B cell (primary cell): ENCODE data around the gene CRELD2. TPM values are rescaled to one million over a fixed set of nuclear protein-coding genes. Genes with fewer than 3 reads are reported as not detected.

ENCODE experiments used
- ATAC-seq: fragments of 200-7000 bp; cut with Tn5 transposase; one replicate; pipeline ENCODE4 v1.10.0; 2021; ENCODE audit warnings: low read depth, mild to moderate bottlenecking, moderate number of reproducible peaks, moderate library complexity
- CTCF ChIA-PET: fragments of 350-600 bp; sonication (Branson Sonifier 250); formaldehyde crosslinking; loops from one replicate; lab custom pipeline; 2021; ENCODE audit warnings: antibody characterized with exemption, inconsistent platforms; lab: Charles Lee
- POLR2A ChIA-PET: fragments of 350-600 bp; sonication (Branson Sonifier 250); formaldehyde crosslinking; loops from one replicate; lab custom pipeline; 2021; ENCODE audit warnings: antibody characterized with exemption; lab: Charles Lee
- DNase-seq: peaks from one replicate; pipeline ENCODE4 v3.0.0; 2013
- H2AFZ ChIP-seq: 2 replicates; pipeline ENCODE4 v1.6.1; 2012; ENCODE audit warnings: mild to moderate bottlenecking, low read depth, low read length; ENCODE audit not compliant: insufficient read depth, poor library complexity, severe bottlenecking
- H3K27ac ChIP-seq, 2 donors: 1 replicate in 1 of 2; 2 replicates in 1 of 2; pipeline ENCODE4 v1.5.1; 2012 to 2013; ENCODE audit warnings: low read length in 2 of 2, mild to moderate bottlenecking in 2 of 2, moderate library complexity in 1 of 2
- H3K27me3 ChIP-seq, 4 experiments: fragments of 200-600 bp in 1 of 4; sonication (generic) in 1 of 4; replicated peaks in 1 of 4; 1 replicate in 2 of 4; 2 replicates in 2 of 4; pipeline versions ENCODE4 v1.6.1 to v1.7.0; 2013 to 2016; ENCODE audit warnings: low read length in 3 of 4, mild to moderate bottlenecking in 2 of 4, mixed read lengths in 1 of 4, moderate library complexity in 1 of 4; ENCODE audit not compliant: insufficient read depth in 4 of 4, control insufficient read depth in 3 of 4; ENCODE audit errors: control extremely low read depth in 1 of 4
- H3K36me3 ChIP-seq, 2 experiments: replicated peaks in 1 of 2; 1 replicate in 1 of 2; 2 replicates in 1 of 2; pipeline versions ENCODE4 v1.6.1 to v1.7.1; 2013; ENCODE audit warnings: low read length in 1 of 2; ENCODE audit not compliant: insufficient read depth in 2 of 2, control insufficient read depth in 1 of 2; ENCODE audit errors: control extremely low read depth in 1 of 2, extremely low read depth in 1 of 2
- H3K4me1 ChIP-seq, 2 donors: fragments of 200-600 bp in 1 of 2; sonication (generic) in 1 of 2; 1 replicate in 1 of 2; 2 replicates in 1 of 2; pipeline versions ENCODE4 v1.5.1 to v1.6.1; 2013 to 2017; ENCODE audit warnings: low read length in 2 of 2; ENCODE audit not compliant: control insufficient read depth in 2 of 2, insufficient read depth in 2 of 2
- H3K4me2 ChIP-seq: replicated peaks from 2 replicates; pipeline ENCODE3; 2012; ENCODE audit warnings: mild to moderate bottlenecking, low read depth, low read length; ENCODE audit not compliant: poor library complexity, severe bottlenecking
- H3K4me3 ChIP-seq, 5 experiments: fragments of 200-600 bp in 1 of 5; sonication (generic) in 1 of 5; 1 replicate in 3 of 5; 2 replicates in 2 of 5; pipeline versions ENCODE4 v1.5.1 to v1.7.0; 2011 to 2016; ENCODE audit warnings: low read length in 4 of 5, mild to moderate bottlenecking in 4 of 5, low read depth in 2 of 5, control low read depth in 1 of 5, moderate library complexity in 1 of 5; ENCODE audit not compliant: insufficient read depth in 1 of 5; ENCODE audit errors: control extremely low read depth in 1 of 5, extremely low read depth in 1 of 5
- H3K79me2 ChIP-seq: fragments of 200-600 bp; sonication (generic); one replicate; pipeline ENCODE4 v1.6.0; 2016; ENCODE audit warnings: low read length; ENCODE audit not compliant: control insufficient read depth, insufficient read depth
- H3K9ac ChIP-seq: fragments of 200-600 bp; sonication (generic); 2 replicates; pipeline ENCODE4 v1.6.1; 2017; ENCODE audit warnings: mild to moderate bottlenecking, low read length, moderate library complexity
- H3K9me3 ChIP-seq, 3 donors: one replicate each; pipeline versions ENCODE4 v1.6.1 to v1.7.1; 2013; ENCODE audit warnings: low read length in 2 of 3; ENCODE audit not compliant: control insufficient read depth in 2 of 3, insufficient read depth in 1 of 3; ENCODE audit errors: control extremely low read depth in 1 of 3
- H4K20me1 ChIP-seq: 2 replicates; pipeline ENCODE4 v1.6.0; 2012; ENCODE audit warnings: mild to moderate bottlenecking, low read length; ENCODE audit not compliant: insufficient read depth, control insufficient read depth, poor library complexity, severe bottlenecking
- H3K27ac Mint-ChIP-seq: one replicate; pipeline ENCODE4 v1.8.0; 2021; ENCODE audit warnings: mixed read lengths
- H3K27me3 Mint-ChIP-seq: one replicate; pipeline ENCODE4 v1.8.0; 2021; ENCODE audit warnings: mixed read lengths
- H3K4me1 Mint-ChIP-seq: one replicate; pipeline ENCODE4 v1.8.0; 2021; ENCODE audit warnings: mixed read lengths
- H3K4me3 Mint-ChIP-seq: one replicate; pipeline ENCODE4 v1.8.0; 2021; ENCODE audit warnings: mixed read lengths
- H3K9me3 Mint-ChIP-seq: one replicate; pipeline ENCODE4 v1.8.0; 2022; ENCODE audit warnings: mixed read lengths; ENCODE audit not compliant: insufficient read depth
- EZH2 ChIP-seq: IDR thresholded peaks from 2 replicates; pipeline ENCODE4 v1.6.1; 2012; ENCODE audit warnings: borderline replicate concordance, low read depth, mild to moderate bottlenecking, moderate library complexity, low read length; ENCODE audit not compliant: insufficient read depth, poor library complexity, severe bottlenecking
- WGBS: methylation state at CpG from one replicate; pipeline ENCODE4 v1.1.5; 2013; ENCODE audit warnings: missing lambda C conversion rate; ENCODE audit not compliant: insufficient coverage; 5-methylcytosine and 5-hydroxymethylcytosine counted together
- intact Hi-C: fragments of 100-400 bp; cut with micrococcal nuclease; formaldehyde crosslinking; loops from one replicate; pipeline ENCODE4 v1.10.0; 2022
- polyA plus RNA-seq: library from polyadenylated mRNA; depleted of rRNA; stranded (reverse); fragments of >200 nt; gene quantifications from 2 replicates; pipeline ENCODE4 v1.2.3, GENCODE V29; 2012
- total RNA-seq, 2 donors: library from RNA; stranded (reverse); fragments of 120-200 nt in 1 of 2; gene quantifications; 1 replicate in 1 of 2; 2 replicates in 1 of 2; pipeline versions ENCODE4 v1.2.3 to v1.2.4, GENCODE V29; 2013 to 2022
- TF ChIP-seq, protein P1 (sequence below): fragments of 200-600 bp; IDR thresholded peaks from one replicate; pipeline ENCODE4 v1.8.0; 2022; ENCODE audit warnings: antibody characterized with exemption, mild to moderate bottlenecking

Gene CRELD2
- total and polyA plus RNA-seq, 2 donors (not counting 1 experiment from before 2014, with no cell fraction given) = 35.9 to 41.9 TPM

GRCh38 chr22:49905465-49905864 is 13.0 kb upstream of the CRELD2 start:
- Mint-ChIP-seq H3K9me3 (no peaks in the 10 kb centered on the region), H3K4me3 (no peak overlapping the region), H3K27ac (no peak overlapping the region), H3K4me1 (no peaks in the 10 kb centered on the region), H3K27me3 (no peaks in the 10 kb centered on the region)
- no peak overlapping the region for H3K27ac ChIP-seq
- ATAC-seq (no peak), DNase-seq (no peak)
- H4K20me1 ChIP-seq = peaks cover 26% of the 10 kb centered on the region
- H3K4me3 ChIP-seq = no peak overlapping the region
- no peak overlapping the region for H3K9ac ChIP-seq
- peaks cover 0 to 10% (median 0%) of the 10 kb centered on the region in 3 donors for H3K9me3 ChIP-seq
- H3K27me3 ChIP-seq = no peaks in the 10 kb centered on the region
- 98% methylated on average over 18 of the region's 18 CpGs for WGBS
- TF ChIP-seq, protein P1, sequence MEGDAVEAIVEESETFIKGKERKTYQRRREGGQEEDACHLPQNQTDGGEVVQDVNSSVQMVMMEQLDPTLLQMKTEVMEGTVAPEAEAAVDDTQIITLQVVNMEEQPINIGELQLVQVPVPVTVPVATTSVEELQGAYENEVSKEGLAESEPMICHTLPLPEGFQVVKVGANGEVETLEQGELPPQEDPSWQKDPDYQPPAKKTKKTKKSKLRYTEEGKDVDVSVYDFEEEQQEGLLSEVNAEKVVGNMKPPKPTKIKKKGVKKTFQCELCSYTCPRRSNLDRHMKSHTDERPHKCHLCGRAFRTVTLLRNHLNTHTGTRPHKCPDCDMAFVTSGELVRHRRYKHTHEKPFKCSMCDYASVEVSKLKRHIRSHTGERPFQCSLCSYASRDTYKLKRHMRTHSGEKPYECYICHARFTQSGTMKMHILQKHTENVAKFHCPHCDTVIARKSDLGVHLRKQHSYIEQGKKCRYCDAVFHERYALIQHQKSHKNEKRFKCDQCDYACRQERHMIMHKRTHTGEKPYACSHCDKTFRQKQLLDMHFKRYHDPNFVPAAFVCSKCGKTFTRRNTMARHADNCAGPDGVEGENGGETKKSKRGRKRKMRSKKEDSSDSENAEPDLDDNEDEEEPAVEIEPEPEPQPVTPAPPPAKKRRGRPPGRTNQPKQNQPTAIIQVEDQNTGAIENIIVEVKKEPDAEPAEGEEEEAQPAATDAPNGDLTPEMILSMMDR = no peak
- no peak for TF ChIP-seq EZH2
- intact Hi-C loops = no loop called here
- H3K4me1 ChIP-seq = no peaks in the 10 kb centered on the region
- no peak overlapping the region for H2AFZ ChIP-seq
- H3K36me3 ChIP-seq = peaks cover 0 to 63% of the 10 kb centered on the region in 2 experiments
- ChIA-PET CTCF (no interaction called here), POLR2A (no interaction called here)
- peaks cover 29% of the 10 kb centered on the region for H3K79me2 ChIP-seq
- H3K4me2 ChIP-seq = no peak overlapping the region

DNA sequence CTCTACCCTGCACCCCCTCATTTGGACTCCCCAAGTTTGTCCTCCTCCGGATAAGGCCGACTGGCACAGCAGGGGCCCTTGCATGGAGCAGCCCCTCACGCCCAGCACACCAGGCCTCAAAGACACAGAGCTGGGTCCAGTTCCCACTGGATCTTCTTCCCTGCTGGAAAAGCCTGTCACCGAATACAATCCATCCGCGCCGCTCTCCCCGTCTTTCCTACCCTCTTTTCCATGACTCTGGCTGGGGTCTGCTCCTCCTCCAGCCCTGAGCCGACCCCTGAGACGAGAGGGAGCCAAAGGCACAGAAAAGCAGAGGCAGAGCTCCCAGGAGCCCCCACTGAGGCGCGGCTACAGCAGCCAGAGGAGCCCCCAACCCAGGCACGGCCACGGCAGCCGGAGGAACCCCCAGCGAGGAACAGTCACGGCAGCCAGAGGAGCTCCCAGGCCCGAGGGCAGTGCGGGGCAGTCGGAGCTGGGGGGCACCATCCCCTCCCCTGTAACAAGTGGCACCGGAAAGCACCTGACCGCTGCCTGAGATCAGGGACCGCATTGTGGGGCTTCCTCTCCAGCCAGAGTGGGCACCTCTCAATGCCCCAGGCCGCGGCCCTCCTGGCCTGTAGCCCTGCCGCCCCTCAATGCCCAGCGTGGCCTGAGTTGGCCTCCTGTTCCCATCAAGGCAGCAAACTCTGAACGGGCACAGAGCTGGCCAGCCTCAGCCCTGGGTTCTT is 12.2 kb upstream of the CRELD2 start:
- peaks cover 29% of the 10 kb centered on the region for H3K79me2 ChIP-seq
- intact Hi-C loops = no loop called here
- ChIA-PET CTCF (no interaction called here), POLR2A (no interaction called here)
- H2AFZ ChIP-seq = no peak overlapping the region
- no peak overlapping the region for H3K4me3 Mint-ChIP-seq
- H3K9me3 ChIP-seq = peaks cover 0 to 8% (median 0%) of the 10 kb centered on the region in 3 donors
- no peak overlapping the region for H3K27ac Mint-ChIP-seq
- no peaks in the 10 kb centered on the region for H3K4me1 ChIP-seq
- no peaks in the 10 kb centered on the region for H3K27me3 ChIP-seq
- H3K4me2 ChIP-seq = no peak overlapping the region
- H3K9me3 Mint-ChIP-seq = no peaks in the 10 kb centered on the region
- peaks cover 0 to 62% of the 10 kb centered on the region in 2 experiments for H3K36me3 ChIP-seq
- H3K27ac ChIP-seq = no peak overlapping the region
- DNase-seq (no peak), ATAC-seq (no peak)
- H3K27me3 Mint-ChIP-seq = no peaks in the 10 kb centered on the region
- no peak overlapping the region for H3K9ac ChIP-seq
- H3K4me1 Mint-ChIP-seq = no peaks in the 10 kb centered on the region
- TF ChIP-seq, protein P1 = no peak
- TF ChIP-seq EZH2 = no peak
- peaks cover 26% of the 10 kb centered on the region for H4K20me1 ChIP-seq
- H3K4me3 ChIP-seq = no peak overlapping the region
- 97% methylated on average over 28 of the region's 28 CpGs for WGBS
